GM19238 (cell line): ENCODE measurements around the gene ASPG.

Source experiments
- DNase-seq: peaks from one replicate; pipeline ENCODE4 v3.0.0; 2011; ENCODE audit warnings: low spot score; ENCODE audit not compliant: insufficient read length

Gene ASPG

GRCh38 chr14:104161602-104162367 is 76.3 kb downstream of the ASPG start:
- DNase-seq: no peak

- no peak for DNase-seq
Measured at GRCh38 chr14:104162495-104162894, 77.0 kb downstream of the ASPG start.

DNA sequence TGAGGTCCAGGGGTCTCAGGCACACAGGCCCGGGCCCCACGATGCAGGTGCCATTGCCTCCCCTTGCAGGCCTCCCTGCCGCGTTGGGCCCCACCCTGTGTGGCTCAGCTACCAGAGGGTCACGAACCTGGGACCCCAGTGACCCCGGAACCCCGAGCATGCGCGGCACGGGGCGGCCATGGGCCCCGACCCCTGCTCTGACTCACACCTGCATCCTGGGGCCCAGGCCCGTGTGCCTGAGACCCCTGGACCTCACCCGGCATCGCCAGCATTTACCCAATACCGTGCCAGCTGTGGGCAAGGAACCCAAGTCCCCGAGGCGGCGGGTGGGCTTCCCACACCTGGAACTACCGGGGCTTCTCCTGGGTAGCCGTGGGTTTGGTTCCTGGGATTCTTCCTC is 78.0 kb downstream of the ASPG start:
- DNase-seq: no peak

- no peak for DNase-seq
Measured at GRCh38 chr14:104164041-104164440, 78.5 kb downstream of the ASPG start.

GRCh38 chr14:104164512-104164911 is 79.0 kb downstream of the ASPG start:
- no peak for DNase-seq
